Gastrocnemius medialis (tissue), 4 donors: Measurements from ENCODE around the gene PUM1. TPM values are rescaled to one million over a fixed set of nuclear protein-coding genes. Genes with fewer than 3 reads are reported as not detected.
A peak's percentile ranks its signal among the peaks of the same experiment; 100 is the strongest.

Experiments used
- ATAC-seq, 2 donors: fragments of 150-250 bp; one replicate each; pipeline ENCODE4 v1.9.1; 2016
- DNase-seq, 2 donors: peaks; one replicate each; pipeline ENCODE4 v3.0.0-alpha.2; 2019
- H3K27ac ChIP-seq, 4 donors: fragments of 200-600 bp; sonication (generic); 1 replicate in 1 of 4; 2 replicates in 3 of 4; pipeline ENCODE4 v1.5.1; 2016 to 2018; ENCODE audit warnings: mild to moderate bottlenecking in 2 of 4, moderate library complexity in 1 of 4
- H3K27me3 ChIP-seq, 3 donors: fragments of 200-600 bp; sonication (generic) in 2 of 3; 1 replicate in 1 of 3; 2 replicates in 2 of 3; pipeline versions ENCODE4 v1.5.1 to v1.6.0; 2016 to 2019; ENCODE audit warnings: mild to moderate bottlenecking in 1 of 3, moderate library complexity in 1 of 3
- H3K36me3 ChIP-seq, 2 donors: fragments of 200-600 bp; sonication (generic) in 1 of 2; one replicate each; pipeline ENCODE4 v1.5.1; 2017 to 2018
- H3K4me1 ChIP-seq, 2 donors: fragments of 200-600 bp; sonication (generic) in 1 of 2; one replicate each; pipeline ENCODE4 v1.5.1; 2016 to 2017; ENCODE audit warnings: mild to moderate bottlenecking in 2 of 2
- H3K4me3 ChIP-seq, 4 donors: fragments of 200-600 bp; sonication (generic) in 3 of 4; 1 replicate in 1 of 4; 2 replicates in 3 of 4; pipeline ENCODE4 v1.5.1; 2016 to 2019; ENCODE audit warnings: mild to moderate bottlenecking in 2 of 4
- H3K9me3 ChIP-seq, 3 donors: fragments of 200-600 bp; sonication (generic) in 2 of 3; 1 replicate in 1 of 3; 2 replicates in 2 of 3; pipeline ENCODE4 v1.5.1; 2016 to 2019
- CTCF ChIP-seq, 5 experiments: fragments of 450-650 bp in 3 of 5; fragments of 200-600 bp in 2 of 5; sonication (generic) in 2 of 5; IDR thresholded peaks in 4 of 5; conservative IDR thresholded peaks in 1 of 5; 1 replicate in 4 of 5; 2 replicates in 1 of 5; pipeline ENCODE4 v1.5.1; 2016 to 2019; ENCODE audit warnings: antibody characterized with exemption in 5 of 5, mild to moderate bottlenecking in 3 of 5, moderate library complexity in 3 of 5
- POLR2A ChIP-seq, 2 donors: fragments of 450-650 bp; IDR thresholded peaks; one replicate each; pipeline ENCODE4 v1.6.1; 2017; ENCODE audit warnings: antibody characterized with exemption in 2 of 2, mild to moderate bottlenecking in 2 of 2, moderate library complexity in 2 of 2
- in situ Hi-C, 4 donors: fragments of 200-750 bp; cut with MboI; loops; one replicate each; pipeline versions ENCODE4 v1.15.0 to v1.8.0; 2017; ENCODE audit warnings: low sequenced_read_pairs in 4 of 4
- intact Hi-C: fragments of 100-400 bp; cut with DNase I; formaldehyde crosslinking; loops from one replicate; pipeline ENCODE4 v1.15.1; 2023; ENCODE audit warnings: low total_unique reads
- total RNA-seq, 4 donors: library from RNA; depleted of rRNA; stranded (reverse); fragments of >200 nt; gene quantifications; one replicate each; pipeline versions ENCODE4 v1.1.0 to v1.2.3, GENCODE V29; 2016

The PUM1 gene
- total RNA-seq, 4 donors from 2014 or later, result 56.7 to 111 (median 76.4) TPM

- H3K4me1 ChIP-seq, result peaks cover 7 to 13% of the 10 kb centered on the region in 2 donors
- intact Hi-C loops (no loop called here), in situ Hi-C loops (no loop called here)
- no peaks in the 10 kb centered on the region for H3K36me3 ChIP-seq
- no peak for TF ChIP-seq CTCF (IDR thresholded peaks at IDR 0.05 in 4 of 5, conservative IDR thresholded peaks at IDR 0.05 in 1 of 5)
- TF ChIP-seq POLR2A (IDR thresholded peaks at IDR 0.05), result no peak
- no peak overlapping the region for H3K4me3 ChIP-seq
- ATAC-seq (no peak), DNase-seq (no peak)
- H3K27me3 ChIP-seq, result no peaks in the 10 kb centered on the region
- H3K9me3 ChIP-seq, result no peaks in the 10 kb centered on the region
- no peak overlapping the region for H3K27ac ChIP-seq
These were observed 172.8 kb downstream of the PUM1 start for GRCh38 chr1:30892671-30893073.

GRCh38 chr1:30891227-30891552 lies 174.3 kb downstream of the PUM1 start:
- no peak for DNase-seq
- no peak for ATAC-seq
- Histone ChIP-seq H3K4me3 (no peak overlapping the region), H3K36me3 (no peaks in the 10 kb centered on the region), H3K27ac (no peak overlapping the region), H3K4me1 (peaks cover 7 to 15% of the 10 kb centered on the region in 2 donors), H3K27me3 (no peaks in the 10 kb centered on the region), H3K9me3 (no peaks in the 10 kb centered on the region)
- in situ Hi-C loops (no loop called here), intact Hi-C loops (no loop called here)
- no peak for TF ChIP-seq CTCF (IDR thresholded peaks at IDR 0.05 in 4 of 5, conservative IDR thresholded peaks at IDR 0.05 in 1 of 5)
- TF ChIP-seq POLR2A (IDR thresholded peaks at IDR 0.05), result no peak

DNA sequence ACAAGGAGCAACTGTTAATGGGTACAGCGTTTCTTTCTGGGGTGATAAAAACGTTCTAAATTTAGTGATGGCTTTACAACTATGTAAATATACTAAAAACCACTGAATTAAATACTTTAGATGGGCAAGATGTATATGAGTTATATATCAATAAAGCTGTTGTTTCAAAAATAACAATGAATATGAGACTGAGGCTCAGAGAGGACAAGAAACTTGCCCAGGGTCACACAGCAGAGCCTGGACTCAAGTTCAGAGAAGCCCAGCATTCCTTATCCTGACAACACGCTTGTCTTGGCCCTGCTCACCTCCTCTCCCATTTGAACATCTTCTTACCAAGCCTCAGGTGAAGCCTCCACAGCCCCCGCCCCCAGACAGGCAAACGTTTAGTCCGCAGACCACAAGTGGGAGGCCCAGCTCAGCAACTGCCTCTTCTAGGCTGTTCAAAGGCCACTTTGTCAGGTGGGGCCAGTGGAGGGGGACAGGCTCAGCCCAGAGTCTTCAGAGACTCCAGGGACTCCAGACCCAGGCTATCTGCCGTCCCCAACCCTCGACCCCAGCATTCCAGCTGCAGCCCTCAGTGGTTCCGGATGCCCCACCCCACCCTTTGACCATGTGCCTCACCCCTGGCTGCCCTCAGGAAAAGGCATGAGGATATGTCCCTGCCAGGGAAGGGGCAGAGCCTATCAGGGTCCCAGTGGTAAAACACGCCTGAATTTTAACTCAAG lies 174.9 kb downstream of the PUM1 start:
- TF ChIP-seq CTCF (IDR thresholded peaks at IDR 0.05 in 4 of 5, conservative IDR thresholded peaks at IDR 0.05 in 1 of 5) (no peak), POLR2A (IDR thresholded peaks at IDR 0.05) (no peak)
- ATAC-seq (no peak), DNase-seq (no peak)
- Histone ChIP-seq H3K27me3 (no peaks in the 10 kb centered on the region), H3K9me3 (no peaks in the 10 kb centered on the region), H3K4me1 (peaks cover 7 to 15% of the 10 kb centered on the region in 2 donors), H3K4me3 (no peak overlapping the region), H3K27ac (no peak overlapping the region), H3K36me3 (no peaks in the 10 kb centered on the region)
- in situ Hi-C loops, result no loop called here
- intact Hi-C loops, result no loop called here

GRCh38 chr1:30889511-30889910 lies 176.0 kb downstream of the PUM1 start:
- intact Hi-C loops, result no loop called here
- in situ Hi-C loops, result no loop called here
- ATAC-seq, result no peak
- TF ChIP-seq POLR2A (IDR thresholded peaks at IDR 0.05), result no peak
- TF ChIP-seq CTCF (IDR thresholded peaks at IDR 0.05 in 4 of 5, conservative IDR thresholded peaks at IDR 0.05 in 1 of 5), result no peak
- Histone ChIP-seq H3K36me3 (no peaks in the 10 kb centered on the region), H3K27ac (no peak overlapping the region), H3K4me1 (peaks cover 7 to 15% of the 10 kb centered on the region in 2 donors), H3K4me3 (no peak overlapping the region), H3K9me3 (no peaks in the 10 kb centered on the region), H3K27me3 (no peaks in the 10 kb centered on the region)
- no peak for DNase-seq

DNA sequence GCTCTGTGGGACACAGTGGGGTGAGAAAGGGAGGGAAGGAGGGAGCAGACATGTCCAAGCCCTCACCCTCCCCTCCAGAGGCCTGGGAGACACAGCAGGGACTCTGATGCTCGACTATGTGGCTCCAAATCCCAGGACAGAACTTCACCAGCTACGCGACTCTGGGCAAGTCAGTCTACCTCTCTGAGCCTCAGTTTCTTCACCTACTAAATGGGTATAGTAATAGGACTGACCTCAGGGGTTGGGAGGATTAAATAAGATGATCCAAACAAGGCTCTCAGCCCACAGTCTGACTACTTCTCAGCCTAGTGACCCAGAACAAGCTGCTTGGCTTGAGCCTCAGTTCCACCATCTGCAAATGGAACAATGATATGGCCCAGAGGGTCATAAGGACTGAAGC lies 176.5 kb downstream of the PUM1 start:
- Histone ChIP-seq H3K4me3 (no peak overlapping the region), H3K27ac (peak overlapping the region in 2 of 4 donors; percentile 48 to 69), H3K36me3 (no peaks in the 10 kb centered on the region), H3K4me1 (peaks cover 7 to 15% of the 10 kb centered on the region in 2 donors), H3K9me3 (no peaks in the 10 kb centered on the region), H3K27me3 (no peaks in the 10 kb centered on the region)
- ATAC-seq, result no peak
- intact Hi-C loops (no loop called here), in situ Hi-C loops (no loop called here)
- TF ChIP-seq POLR2A (IDR thresholded peaks at IDR 0.05) (no peak), CTCF (IDR thresholded peaks at IDR 0.05 in 4 of 5, conservative IDR thresholded peaks at IDR 0.05 in 1 of 5) (no peak)
- no peak for DNase-seq
